Measurements from ENCODE around the gene SMG6. TPM values are rescaled to one million over a fixed set of nuclear protein-coding genes. Genes with fewer than 3 reads are reported as not detected.

Gene SMG6
- total and polyA plus RNA-seq, 8 donors, result 8.4 to 19.8 (median 12.1) TPM

GRCh38 chr17:2123375-2124251 lies 180.0 kb downstream of the SMG6 start:
- peaks cover 0 to 18% (median 0%) of the 10 kb centered on the region in 3 donors for H3K4me1 ChIP-seq
- no peaks in the 10 kb centered on the region for H3K36me3 ChIP-seq
- H3K4me3 ChIP-seq, result no peak overlapping the region
- TF ChIP-seq CTCF (IDR thresholded peaks at IDR 0.05), result no peak
- H3K27ac ChIP-seq, result peak overlapping the region in 2 of 4 donors; percentile 64 to 69
- FAIRE-seq (no peak), DNase-seq (no peak), ATAC-seq (peak in 3 of 4 donors; percentile 53 to 70 (median 60))
- no peaks in the 10 kb centered on the region for H3K9me3 ChIP-seq
- no peaks in the 10 kb centered on the region for H3K27me3 ChIP-seq
- WGBS, 2 donors, result 82 to 85% methylated on average over 7 of the region's 7 CpGs
- intact Hi-C loops (cut with DNase I), result no loop called here

- H3K9me3 ChIP-seq, result no peaks in the 10 kb centered on the region
- intact Hi-C loops (cut with DNase I), result no loop called here
- H3K4me3 ChIP-seq, result no peak overlapping the region
Observed at GRCh38 chr17:2122641-2123302, 180.8 kb downstream of the SMG6 start.

GRCh38 chr17:2120586-2121335 lies 182.8 kb downstream of the SMG6 start:
- FAIRE-seq, result no peak
- H3K4me1 ChIP-seq, result peaks cover 0 to 18% (median 0%) of the 10 kb centered on the region in 3 donors
- H3K36me3 ChIP-seq, result no peaks in the 10 kb centered on the region
- no peaks in the 10 kb centered on the region for H3K27me3 ChIP-seq
- DNase-seq, result no peak
- no peak overlapping the region for H3K4me3 ChIP-seq
- 94% methylated on average over 8 of the region's 8 CpGs for WGBS, 2 donors
- intact Hi-C loops (cut with DNase I), result no loop called here
- no peak overlapping the region for H3K27ac ChIP-seq
- ATAC-seq, result no peak
- H3K9me3 ChIP-seq, result no peaks in the 10 kb centered on the region
- TF ChIP-seq CTCF (IDR thresholded peaks at IDR 0.05), result no peak

More at GRCh38 chr17:2122641-2123302, 180.8 kb downstream of the SMG6 start:
- DNase-seq, result peak in 5 of 6 donors; percentile 15 to 63 (median 39)
- H3K27ac ChIP-seq, result peak overlapping the region in 2 of 4 donors; percentile 64 to 69
- no peaks in the 10 kb centered on the region for H3K36me3 ChIP-seq
- ATAC-seq, result peak; percentile 40 to 83 (median 70)
- 72 to 74% methylated on average over 16 of the region's 16 CpGs for WGBS, 2 donors
- no peaks in the 10 kb centered on the region for H3K27me3 ChIP-seq
- TF ChIP-seq CTCF (IDR thresholded peaks at IDR 0.05), result no peak
- peaks cover 0 to 18% (median 0%) of the 10 kb centered on the region in 3 donors for H3K4me1 ChIP-seq
- FAIRE-seq, result no peak

GRCh38 chr17:2113279-2113622 lies 190.3 kb downstream of the SMG6 start:
- no peak for FAIRE-seq
- Histone ChIP-seq H3K9me3 (no peaks in the 10 kb centered on the region), H3K4me3 (no peak overlapping the region), H3K27ac (no peak overlapping the region), H3K36me3 (no peaks in the 10 kb centered on the region), H3K27me3 (no peaks in the 10 kb centered on the region), H3K4me1 (no peaks in the 10 kb centered on the region)
- 85 to 90% methylated on average over 6 of the region's 6 CpGs for WGBS, 2 donors
- TF ChIP-seq CTCF (IDR thresholded peaks at IDR 0.05), result no peak
- DNase-seq, result no peak
- ATAC-seq, result no peak
- intact Hi-C loops (cut with DNase I), result no loop called here
